ENCODE results near the gene TRIML2.

Gene TRIML2, protein sequence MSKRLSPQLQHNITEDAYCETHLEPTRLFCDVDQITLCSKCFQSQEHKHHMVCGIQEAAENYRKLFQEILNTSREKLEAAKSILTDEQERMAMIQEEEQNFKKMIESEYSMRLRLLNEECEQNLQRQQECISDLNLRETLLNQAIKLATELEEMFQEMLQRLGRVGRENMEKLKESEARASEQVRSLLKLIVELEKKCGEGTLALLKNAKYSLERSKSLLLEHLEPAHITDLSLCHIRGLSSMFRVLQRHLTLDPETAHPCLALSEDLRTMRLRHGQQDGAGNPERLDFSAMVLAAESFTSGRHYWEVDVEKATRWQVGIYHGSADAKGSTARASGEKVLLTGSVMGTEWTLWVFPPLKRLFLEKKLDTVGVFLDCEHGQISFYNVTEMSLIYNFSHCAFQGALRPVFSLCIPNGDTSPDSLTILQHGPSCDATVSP

DNA sequence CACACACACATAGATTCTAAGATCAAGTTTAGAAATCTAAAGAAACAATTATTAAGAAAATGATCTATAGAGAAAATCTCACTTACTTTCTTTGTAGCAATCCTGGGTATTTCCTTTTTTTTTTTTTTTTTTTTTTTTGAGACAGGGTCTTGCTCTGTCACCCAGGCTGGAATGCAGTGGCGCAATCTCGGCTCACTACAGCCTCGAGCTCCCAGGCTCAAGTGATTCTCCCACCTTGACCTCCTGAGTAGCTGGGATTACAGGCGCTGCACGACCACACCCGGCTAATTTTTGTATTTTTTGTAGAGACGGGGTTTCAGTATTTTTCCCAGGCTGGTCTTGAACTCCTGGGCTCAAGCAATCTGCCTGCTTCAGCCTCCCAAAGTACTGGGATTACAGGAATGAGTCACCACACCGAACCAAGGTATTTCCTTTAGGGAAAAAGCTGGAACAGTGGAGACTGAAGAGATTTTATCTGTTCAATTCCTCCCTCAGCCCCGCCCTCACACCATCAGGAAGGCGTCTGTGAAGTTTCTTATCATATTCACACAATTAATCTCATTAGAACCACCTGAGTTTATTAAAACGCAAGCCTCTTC, at the start of gene TRIML2:
TSS of gene TRIML2 (minus strand) at position 447 of the 599 bp plus-strand sequence. CDS start 4,235 bp downstream, outside the sequence.
- no peak for DNase-seq

DNA sequence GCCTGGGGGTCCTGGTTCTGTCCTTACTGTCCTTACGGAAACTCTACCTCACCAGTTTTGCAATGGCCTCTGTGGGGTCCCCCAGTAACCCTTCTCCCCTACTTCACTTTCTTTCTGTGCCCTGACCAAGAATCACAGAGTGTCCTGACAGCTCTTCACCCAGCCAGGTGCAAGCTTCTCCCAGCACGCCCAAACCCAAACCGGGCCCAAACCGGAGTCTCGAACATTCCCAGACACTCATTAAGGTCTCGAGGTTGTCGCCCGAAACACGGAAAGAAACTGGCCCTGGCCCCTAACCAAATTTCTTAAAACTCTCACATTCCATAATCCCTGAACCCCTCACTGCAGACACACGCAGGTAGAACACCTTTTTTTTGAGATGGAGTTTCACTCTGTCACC, 48.9 kb upstream of the TRIML2 start:
- DNase-seq, result no peak

DNA sequence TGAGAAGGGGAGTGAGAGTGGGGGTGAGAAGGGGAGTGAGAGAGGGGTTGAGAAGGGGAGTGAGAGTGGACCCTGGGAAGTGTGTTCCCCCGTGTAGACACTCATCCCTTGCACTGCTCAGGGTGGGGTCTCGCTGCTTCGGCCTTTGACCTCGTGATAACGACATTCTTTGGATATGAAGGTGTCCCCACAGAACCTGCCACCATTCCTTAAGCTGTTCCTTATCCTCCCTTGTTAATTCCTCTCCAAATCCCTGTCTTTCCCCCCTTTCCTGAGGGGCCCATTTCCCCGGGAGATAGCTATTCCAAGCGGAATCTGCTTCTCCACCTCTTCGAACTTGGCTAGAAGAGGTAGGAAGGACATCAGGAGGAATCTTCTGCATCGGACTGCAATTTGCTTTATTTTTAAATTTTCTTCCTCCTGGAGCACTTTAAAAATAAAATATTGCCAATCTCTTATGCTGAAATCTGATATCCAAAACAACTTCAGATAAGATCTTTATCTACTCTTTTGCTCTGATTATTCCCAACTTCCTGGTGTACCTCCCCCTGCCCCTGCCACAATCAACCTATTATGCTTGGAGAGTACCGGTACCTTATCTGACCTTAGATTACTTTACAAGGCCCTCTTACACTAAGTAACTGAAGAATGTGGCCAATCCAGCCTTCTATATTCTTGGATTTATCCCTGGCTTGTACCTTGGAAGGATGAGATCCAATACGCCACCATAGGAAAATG, 45.4 kb upstream of the TRIML2 start:
- DNase-seq, result no peak

DNA sequence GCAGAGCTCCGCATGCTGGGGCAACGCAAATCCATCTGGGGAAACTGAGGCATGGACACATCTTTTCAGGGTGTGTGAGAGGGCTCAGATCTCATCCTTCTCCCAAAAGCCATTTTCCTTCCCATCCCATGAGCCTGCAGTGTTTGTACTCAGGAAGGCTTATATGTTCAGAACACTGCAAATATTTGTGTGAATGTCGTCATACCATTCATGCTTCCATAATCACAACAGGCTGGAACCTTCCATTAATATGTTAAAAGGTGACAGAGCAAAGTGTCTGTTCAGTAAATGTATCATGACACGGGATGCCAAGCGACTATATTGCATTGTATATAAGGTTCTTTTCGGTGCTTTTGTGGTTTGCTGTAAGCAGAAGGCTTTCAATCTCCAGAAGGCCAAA, 38.4 kb upstream of the TRIML2 start:
- no peak for DNase-seq

DNA sequence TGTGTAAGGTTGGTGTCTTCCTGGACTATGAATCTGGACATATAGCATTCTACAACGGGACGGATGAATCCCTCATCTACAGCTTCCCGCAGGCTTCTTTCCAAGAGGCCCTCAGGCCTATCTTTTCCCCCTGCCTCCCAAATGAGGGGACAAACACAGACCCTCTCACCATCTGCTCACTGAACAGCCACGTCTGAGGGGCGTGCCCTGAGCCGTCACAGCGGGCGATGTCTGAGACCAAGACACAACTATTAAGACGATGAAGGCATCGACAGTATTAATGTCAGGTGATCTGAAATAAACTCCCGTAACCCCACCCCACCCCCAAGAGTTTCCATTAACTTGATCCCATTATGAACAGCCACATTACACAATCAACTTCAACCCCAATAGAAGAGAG, 37.8 kb upstream of the TRIML2 start:
- no peak for DNase-seq

DNA sequence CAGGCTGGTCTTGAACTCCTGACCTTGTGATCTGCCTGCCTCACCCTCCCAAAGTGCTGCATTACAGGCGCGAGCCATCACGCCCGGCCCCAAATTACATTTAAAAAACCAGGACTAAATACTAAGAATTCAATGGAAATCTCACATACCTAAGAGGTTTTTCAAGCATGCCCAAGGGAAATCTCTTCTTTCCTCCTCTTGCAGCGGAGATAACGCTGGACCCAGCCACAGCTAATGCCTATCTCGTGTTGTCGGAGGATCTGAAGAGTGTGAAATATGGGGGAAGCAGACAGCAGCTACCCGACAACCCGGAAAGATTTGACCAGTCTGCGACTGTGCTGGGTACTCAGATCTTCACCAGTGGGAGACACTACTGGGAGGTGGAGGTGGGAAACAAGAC, 37.2 kb upstream of the TRIML2 start:
- no peak for DNase-seq

DNA sequence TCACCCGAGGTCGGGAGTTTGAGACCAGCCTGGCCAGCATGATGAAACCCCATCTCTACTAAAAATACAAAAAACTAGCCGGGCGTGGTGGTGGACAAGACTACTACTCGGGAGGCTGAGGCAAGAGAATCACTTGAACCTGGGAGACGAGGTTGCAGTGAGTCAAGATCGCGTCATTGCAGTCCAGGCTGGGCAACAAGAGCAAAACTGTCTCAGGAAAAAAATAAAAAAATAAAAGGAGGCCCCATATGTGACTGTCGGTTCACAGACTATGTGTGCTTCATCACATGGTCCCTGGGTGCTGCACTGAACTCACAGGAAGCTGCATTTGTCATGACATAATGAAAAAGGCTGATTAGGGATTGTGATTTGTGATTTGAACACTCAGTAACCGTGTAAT, 36.2 kb upstream of the TRIML2 start:
- no peak for DNase-seq

DNA sequence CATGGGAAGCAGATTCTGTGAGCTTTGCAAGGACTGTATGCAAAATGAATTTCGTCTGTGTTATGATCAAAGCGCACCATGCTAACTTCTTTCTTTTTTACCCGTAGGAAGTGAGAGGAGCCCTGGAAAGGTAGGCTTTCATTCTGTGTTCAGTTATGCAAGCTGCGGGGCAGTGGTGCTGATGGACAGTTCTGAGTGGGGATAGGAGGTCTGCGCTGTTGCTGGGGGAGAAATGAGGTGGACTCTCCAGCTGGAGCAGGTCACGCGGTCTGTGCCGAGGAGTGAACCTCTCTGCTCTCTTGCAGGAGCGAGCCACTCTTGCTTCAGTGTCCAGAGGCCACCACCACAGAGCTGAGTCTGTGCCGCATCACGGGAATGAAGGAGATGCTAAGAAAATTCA, 34.3 kb upstream of the TRIML2 start:
- no peak for DNase-seq

DNA sequence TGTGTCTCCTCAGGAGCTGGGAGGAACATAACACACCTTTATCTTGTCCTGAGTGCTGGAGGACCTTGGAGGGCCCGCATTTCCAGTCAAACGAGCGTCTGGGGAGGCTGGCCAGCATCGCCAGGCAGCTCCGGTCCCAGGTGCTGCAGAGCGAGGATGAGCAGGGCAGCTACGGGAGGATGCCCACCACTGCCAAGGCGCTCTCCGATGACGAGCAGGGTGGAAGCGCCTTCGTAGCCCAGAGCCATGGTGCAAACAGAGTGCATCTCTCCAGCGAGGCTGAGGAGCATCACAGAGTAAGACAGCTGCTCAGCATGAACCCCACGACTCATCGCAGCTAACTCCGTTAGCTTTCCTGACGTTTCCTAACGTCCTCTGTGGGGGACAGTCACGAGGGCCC, 30.3 kb upstream of the TRIML2 start:
- DNase-seq, result no peak

DNA sequence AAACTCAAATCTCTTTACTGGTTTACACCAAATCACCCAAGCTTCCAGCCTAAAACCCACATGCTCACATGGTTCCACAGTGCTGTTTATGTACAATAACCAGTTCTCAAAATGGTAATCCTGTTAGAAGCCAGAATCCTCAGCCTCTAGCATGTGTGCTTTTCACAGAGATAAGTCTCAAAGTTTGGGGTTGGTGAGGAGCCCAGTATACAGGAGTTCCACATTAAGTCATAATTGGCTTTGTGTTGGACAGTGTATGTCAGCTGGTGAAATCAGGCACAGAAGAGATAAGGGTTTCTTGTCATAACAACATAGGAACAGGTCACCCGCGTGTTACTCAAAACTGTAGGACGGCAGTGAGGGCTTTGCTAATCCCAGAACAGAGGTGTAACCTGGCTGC, 29.7 kb upstream of the TRIML2 start, which contains the start of gene TRIML1:
TSS of gene TRIML1 (plus strand) at position 301 of the 400 bp plus-strand sequence. CDS start 118 bp downstream, outside the sequence.
- DNase-seq, result no peak

DNA sequence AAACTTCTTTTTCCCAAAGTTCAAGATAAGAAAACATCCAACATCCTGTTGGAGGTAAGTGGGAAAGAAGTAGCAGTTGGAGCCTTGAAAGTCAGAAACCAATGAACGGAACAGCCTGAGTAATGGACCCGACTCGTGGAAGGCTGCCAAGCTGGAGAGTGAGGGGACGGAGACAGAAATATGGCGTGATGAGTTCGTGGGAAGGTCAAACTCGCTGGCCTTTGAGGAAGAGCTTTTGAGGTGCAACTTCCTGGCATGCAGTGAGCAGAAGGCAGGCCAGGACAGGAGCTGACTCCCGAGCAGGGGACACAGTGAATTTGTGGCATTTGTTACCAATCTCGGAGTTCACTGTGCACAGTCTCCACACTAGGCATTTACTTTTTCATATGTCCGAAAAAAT, 28.8 kb upstream of the TRIML2 start:
- DNase-seq, result no peak

DNA sequence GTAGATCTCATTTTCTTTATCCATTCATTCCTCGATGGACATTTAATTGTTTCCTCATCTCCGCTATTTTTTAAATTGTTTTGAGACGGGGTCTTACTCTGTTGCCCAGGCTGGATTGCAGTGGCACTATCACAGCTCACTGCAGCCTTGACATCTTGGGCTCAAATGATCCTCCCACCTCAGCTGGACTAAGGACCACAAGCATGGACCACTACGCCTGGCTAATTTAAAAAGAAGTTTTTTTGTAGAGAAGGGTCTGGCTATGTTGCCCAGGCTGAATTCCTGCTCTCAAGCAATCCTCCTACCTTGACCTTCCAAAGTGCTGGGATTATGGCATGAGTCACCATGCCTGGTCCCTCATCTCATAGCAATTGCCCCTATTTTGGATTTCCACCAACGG, 22.8 kb upstream of the TRIML2 start:
- DNase-seq, result no peak

DNA sequence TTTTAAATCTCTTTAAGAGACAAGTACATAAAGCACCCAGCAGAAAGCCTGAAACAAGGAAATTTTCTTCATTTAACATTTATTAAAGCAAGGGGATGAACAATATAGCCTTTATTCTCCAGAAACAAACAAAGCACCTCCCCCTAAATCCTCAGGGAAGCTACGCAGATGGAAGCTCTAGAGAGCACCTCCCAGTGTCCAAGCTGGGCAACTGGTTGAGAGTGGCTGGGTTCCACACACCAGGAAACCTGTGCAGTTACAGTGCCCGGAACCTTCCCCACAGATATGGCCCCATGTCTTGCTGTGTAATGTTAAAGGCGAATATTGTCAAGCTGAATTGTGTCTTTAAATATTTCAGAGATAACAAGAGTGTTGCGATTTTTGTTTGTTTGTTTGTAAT, 21.0 kb upstream of the TRIML2 start:
- DNase-seq, result no peak

DNA sequence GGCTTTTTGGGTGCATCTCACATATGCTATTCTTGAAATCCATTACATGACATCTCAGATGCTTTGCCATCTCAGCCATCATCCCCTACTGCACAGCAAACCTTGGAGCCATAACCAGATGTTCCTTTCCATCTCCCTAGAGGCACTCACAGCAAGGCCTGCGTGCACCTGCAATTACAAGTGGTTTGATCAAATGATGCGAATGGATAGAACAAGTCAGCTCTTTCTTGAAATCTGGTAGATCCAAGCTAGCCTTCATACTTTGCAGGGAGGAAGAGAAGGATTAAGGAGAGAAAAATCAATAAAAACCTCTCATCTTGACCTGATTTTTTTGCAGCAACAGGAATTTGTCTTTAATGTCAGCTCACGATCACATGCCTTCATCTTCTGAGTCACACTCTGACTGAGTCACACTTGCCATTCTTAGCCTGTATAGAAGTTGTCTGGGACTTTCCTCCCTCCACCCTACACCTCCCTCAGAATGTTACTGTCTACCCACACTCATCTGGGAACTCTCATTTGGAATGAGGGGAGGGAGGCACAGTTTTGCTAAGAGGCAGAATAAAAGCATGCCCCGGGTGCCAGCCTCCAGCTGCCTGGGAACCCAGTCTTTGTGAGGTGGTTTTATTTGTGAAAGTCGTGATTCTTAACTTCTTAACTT, 17.9 kb upstream of the TRIML2 start:
- no peak for DNase-seq

DNA sequence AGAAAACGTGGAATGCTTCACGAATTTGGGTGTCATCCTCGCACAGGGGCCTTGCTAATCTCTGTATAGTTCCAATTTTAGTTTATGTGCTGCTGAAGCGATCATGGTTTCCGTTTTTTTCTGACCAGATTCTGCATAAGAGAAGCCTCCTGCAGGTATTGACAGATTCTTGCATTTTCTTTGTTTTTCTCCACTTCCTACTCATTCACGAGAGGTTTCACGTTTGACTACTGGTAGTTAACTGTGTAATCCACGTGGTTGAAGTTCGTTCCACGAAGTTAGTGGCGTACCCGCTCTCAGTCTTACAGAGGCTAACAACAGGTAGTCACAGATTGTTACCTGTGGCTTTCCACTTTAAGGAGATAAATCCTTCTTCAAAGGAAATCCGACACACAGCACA, 12.1 kb upstream of the TRIML2 start:
- no peak for DNase-seq

DNA sequence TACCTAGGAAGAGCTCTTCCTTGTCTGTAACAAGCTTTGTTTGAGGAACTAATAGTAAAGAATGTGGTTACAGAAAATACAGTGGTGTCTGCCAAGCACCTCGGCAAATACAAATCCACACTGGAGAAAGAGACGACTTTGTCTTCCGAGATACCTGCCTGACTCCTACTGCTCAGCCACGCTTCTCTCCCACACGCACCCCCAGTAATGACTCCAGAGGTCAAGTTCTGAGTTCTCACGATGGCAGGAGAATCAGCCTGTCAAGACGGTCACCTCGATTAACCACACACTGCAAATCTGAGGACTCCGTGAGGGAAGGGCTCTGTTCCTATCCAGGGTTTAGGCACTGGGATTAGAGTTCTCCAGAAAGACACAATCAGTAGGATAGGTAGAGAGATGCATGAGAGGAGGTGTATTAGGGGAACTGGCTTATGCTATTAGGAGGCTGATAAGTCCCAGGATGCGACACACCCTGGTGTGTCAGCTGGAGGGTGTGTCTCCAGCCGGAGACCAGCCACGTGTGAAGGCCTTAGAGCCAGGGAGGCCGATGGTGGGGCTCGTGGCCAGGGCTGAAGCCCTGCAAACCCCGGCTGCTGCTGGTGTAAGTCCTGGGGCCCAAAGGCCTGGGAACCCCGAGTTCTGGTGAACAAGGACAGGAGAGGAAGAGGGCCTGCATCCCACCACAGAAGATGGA, 8.4 kb upstream of the TRIML2 start:
- no peak for DNase-seq

DNA sequence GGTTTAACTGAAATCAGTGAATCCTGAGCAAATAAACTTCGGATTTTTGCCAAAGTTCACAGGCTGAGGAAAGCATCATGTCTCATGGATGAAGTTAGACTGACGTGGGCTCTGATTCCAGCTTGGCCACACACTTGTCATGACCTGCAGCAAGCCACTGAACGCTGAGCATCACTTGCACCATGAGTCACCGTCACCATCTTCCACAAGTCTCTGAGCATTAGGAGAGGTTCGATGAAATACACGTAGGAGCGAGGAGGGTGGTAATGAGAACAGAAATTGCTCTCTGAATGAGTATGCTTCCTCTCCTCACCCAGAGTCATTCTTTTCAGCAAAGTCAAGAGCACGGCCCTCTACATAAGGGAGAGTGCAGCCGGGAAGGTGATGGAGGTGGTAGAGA, 3.8 kb upstream of the TRIML2 start:
- no peak for DNase-seq

DNA sequence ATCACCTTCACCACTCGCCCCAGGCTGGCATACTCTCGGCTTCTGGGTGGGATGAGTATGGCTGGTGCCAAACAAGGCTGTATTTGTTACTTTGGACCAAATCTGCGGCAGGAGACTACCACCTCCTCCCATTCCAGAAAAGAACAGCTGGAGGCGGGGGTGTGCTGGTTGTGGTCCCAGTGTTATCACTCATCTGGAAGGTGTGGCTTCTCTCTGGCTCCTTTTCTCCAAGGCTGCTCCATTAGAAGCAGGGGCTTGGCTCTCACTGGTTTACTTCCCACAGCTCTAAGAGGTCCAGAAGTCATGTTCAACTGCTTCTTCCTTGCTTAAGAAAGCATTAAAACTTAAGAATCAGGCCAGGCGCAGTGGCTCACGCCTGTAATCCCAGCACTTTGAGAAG, 2.6 kb upstream of the TRIML2 start:
- no peak for DNase-seq

DNA sequence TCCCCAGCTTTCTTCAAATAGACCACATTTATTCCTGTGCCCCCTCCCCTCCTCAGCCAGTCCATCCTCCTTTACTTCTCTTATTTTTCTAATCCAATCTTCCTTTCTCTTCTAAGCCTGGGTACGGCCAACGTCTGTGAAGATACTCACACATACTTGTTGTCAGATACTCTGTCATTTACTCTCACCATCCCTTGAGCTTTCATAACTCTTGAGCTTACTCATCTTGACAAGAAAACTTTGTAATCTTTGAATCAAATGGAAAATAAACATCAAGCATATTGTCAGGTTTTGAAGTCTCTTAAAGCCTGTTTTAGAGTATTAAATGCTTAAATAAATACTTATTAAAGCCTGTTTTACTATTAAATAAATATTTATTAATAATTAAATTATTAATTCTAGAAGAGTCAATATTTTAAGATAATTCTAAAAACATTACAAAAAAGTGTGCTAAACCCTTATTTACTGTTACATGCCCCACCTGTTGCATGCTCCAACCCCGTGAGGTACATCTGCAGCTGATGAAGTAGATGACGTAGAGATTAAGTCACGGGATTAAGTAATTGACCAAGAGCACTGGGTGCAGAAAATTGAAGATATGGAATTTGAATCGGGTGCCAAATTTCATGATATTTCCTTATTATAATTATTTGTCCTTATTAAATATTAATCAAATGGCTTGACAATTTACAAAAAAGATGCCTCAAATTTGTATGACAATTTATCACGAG, 1.5 kb upstream of the TRIML2 start:
- no peak for DNase-seq

DNA sequence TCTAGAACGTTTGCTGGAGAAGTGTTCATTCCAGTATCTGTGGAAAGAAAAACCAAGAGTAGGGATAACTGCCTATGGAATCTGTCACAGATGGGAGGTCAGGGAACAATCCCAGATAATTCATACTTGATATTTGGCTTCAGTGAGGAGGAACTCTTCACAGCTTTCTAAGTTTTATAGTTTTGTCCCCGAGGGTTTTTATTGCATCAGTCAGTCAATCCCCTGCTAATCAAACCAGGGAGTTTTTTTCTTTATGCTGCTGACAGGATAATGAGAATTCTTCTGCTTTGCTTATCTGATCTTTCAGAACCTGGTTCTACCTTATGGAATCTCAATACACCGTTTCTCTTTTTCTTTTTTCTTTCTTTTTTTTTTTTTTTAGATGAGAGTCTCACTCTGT, 633 bp upstream of the TRIML2 start:
- no peak for DNase-seq

DNA sequence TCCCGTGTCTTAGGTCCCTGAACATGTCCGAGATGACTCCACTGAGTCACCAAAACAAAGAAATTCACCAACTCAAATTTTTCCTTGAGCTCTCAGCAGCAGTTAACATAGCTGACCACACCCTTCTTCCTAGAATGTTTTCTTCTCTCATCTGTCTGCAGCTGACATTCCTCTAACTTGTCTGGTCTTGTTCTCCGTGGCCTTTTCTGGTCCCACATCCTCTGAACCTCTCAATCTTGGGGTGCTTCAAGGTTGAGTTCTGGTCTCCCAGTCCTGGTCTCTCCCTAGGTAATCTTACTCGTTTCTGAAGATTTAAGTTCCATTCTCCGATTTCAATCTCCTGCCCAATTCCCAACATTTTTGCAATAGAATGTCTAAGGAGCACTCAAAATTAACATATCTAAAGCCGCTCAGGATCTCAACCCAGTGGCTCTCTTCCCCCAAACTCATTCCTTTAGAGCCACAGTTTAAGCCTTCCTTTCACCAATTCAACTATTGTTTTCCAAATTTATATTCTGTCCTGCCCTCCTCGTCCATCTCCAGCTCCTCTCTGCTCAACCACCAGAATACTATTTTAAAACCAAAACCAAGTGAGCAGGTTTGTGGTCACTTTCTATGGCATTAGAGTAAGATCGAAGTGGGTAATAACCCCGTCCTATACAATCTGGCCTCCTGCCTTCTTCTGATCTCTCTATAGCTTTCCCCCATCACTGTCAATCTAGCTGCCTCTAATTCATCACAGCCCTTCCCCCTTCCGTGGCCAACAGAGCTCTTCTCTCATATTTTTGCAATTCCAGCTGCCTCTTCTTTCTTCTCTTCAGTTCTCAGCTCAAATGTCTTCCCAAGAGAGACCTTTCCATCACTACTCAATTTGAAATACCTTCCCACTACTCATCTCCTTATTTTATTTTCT, 1.2 kb downstream of the TRIML2 start:
- no peak for DNase-seq

Measured in activated effector memory CD4-positive, alpha-beta T cell treated with anti-CD3 and anti-CD28 coated beads, Interleukin-2, amount 50 U/mL, for 16 hours (primary cell).